HG03565 (cell line): Measurements from ENCODE around the gene UGT2B17.
A peak's percentile ranks its signal among the peaks of the same experiment; 100 is the strongest.
"Not testable (repeated sequence)": the region's sequence is repeated elsewhere in the genome, so short reads cannot be mapped to it uniquely, and the experiment has no call there.

Experiments used
- ATAC-seq: cut with Tn5 transposase; IDR thresholded peaks from one replicate; pipeline ENCODE4 v1.9.1; 2021; ENCODE audit warnings: mild to moderate bottlenecking, moderate library complexity; ENCODE audit not compliant: unreplicated experiment

Gene UGT2B17

DNA sequence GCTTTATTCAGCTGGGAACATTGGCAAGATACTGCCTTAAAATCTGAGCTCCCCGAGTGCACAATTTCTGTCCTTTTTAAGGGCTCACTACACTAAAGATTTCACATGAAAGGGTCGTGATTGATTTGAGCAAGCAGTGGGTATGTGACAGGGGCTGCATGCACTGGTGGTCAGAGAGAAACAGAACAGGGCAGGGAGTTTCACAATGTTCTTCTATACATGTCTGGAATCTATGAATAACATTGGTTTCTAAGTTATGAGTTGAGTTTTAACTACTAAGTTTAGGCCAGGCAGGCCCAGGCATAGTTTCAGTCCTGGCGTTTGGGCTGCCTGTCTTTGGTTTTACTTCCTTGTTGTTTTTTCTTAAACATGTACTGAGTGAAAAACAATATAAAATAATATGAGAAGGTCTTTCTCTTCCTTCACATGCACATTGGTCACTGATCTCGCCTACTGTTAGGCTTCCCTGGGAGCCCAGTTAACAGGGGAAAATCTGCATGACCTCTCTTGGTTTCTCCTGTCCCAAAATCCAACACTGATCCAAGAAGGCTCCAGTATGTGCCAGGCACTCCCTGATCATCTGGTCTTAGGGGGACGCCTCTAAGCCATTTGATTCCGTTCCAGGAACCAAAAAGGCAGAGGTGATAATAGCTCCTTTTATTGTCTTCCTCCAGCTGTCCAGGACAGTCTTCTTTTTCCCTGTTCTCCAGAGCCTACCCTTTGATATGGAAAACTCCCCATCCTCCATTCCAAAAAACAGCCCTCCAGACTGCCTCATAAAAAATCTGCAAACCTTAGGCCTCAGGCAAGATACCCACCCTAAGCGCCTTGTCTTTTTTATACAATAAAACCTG lies at the start of gene UGT2B17:
UGT2B17 (minus strand) TSS at position 51 of the 854 bp plus-strand sequence. CDS start 7,838 bp downstream, outside the sequence.
- ATAC-seq: peak; percentile 90

DNA sequence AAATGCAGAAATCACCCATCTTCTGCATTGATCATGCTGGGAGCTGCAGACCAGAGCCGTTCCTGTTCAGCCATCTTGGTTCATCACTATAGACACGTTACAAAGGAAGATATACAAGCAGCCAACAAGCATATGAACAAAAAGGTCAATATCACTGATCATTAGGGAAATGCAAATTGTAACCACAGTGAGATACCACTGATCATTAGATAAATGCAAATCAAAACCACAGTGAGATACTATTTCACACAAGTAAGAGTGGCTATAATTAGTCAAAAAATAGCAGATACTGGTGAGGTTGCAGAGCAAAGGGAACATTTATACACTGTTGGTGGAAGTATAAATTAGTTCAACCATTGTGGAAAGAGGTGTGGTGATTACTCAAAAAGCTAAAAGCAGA lies 46.6 kb upstream of the UGT2B17 start:
- peak; percentile 80 for ATAC-seq

- peak; percentile 57 for ATAC-seq
Observed at GRCh38 chr4:68617003-68617698, 41.0 kb upstream of the UGT2B17 start.

DNA sequence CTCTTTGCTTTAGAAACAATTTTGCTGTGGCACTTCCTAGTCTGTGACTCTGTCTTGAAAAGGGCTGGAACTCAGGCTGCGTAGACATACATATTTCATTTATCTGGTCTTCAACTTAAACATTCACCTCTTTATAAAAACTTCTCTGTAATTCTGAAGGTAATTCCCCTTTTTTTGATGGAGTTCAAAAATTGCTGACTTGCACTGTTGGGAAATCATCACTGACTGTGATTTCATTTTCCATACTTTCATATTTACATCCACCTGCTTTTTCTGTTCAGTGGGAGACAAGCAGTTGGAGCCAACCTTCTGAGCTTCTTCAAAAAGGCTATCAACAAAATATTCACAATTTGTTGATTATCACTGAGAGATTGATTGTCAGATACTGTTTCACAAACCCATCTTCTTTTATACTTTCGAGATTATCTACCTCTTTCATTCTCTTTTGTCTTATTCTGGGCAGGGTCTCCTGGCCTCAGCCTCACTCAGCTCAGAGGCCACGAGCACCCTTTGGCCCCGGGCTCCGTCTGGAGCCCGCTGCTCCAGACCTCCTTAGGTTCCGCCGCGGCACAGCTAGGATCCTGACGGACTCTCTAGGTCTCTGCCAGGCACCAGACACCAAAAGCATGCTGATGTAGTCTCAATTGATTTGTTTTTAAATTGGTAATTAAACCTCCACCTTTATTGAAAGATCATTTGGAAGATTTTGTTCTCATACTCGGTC lies 39.7 kb upstream of the UGT2B17 start:
- no peak for ATAC-seq

- no peak for ATAC-seq
Observed at GRCh38 chr4:68613752-68614151, 37.6 kb upstream of the UGT2B17 start.

DNA sequence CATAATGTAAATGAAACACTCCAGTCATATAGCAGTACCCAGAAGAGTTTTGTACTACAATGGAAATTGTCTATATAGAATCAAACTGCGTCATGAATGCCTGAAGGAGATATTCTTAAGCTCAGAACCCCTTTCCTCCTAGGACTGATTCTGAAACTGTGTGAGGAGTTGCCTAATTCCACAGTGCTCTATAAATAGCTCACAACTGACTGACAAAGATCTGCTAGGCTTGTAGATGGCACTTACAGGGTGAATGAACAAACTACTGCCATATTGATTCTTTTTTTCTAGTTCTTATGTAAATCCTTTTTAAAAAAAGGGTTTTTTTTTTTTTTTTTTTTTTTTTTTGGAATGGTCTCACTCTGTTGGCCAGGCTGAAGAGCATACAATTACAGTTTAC lies 30.1 kb upstream of the UGT2B17 start:
- ATAC-seq: no peak

DNA sequence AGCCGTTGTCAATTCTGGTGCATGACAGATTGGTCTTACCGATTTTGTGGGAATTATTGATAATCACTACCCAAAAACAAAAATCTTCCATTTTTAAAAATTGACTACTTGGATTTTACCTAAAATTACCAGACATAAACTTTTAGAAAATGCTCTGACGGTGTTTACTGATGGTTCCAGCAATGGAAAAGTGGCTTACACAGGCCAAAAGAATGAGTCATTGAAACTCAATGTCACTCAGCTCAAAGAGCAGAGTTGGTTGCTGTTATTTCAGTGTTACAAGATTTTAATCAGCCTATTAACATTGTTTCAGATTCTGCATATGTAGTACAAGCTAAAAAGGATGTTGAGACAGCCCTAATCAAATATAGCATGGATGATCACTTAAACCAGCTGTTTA lies 23.0 kb upstream of the UGT2B17 start:
- ATAC-seq: no peak

DNA sequence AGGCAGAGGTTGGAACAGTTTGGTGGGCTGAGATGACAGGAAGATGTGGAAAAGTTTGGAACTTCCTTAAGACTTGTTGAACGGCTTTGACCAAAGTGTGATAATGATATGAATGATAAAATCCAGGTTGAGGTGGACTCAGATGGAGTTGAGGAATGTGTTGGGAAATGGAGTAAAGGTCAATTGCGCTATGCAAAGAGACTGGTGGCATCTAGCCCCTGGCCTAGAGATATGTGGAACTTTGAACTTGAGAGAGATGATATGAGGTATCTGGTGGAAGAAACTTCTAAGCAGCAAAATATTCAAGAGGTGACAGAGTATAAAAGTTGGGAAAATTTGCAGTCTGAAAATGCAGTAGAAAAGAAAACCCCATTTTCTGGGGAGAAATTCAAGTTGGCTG lies 21.4 kb upstream of the UGT2B17 start:
- no peak for ATAC-seq

- ATAC-seq: no peak
Observed at GRCh38 chr4:68594678-68595077, 18.6 kb upstream of the UGT2B17 start.

DNA sequence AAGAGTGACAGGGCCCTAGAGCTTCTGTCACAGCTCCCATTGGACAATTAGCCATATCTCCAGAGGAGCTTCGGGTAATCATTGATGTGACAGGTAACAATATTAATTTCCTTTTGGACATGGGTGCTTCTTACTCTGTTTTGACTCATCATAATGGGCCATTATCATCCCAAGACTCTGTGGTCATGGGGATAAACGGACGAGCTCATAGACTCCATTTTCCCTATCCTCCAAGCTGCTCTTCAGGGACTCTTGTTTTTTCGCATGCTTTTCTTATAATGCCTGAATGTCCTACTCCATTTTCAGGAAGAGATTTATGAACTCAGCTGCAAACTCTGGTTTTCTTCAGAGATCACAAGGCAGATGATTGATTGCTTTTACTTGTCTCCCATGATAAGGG lies 17.0 kb upstream of the UGT2B17 start:
- ATAC-seq: no peak

- ATAC-seq: peak; percentile 68
Observed at GRCh38 chr4:68592673-68593072, 16.6 kb upstream of the UGT2B17 start.

GRCh38 chr4:68591204-68591603 lies 15.1 kb upstream of the UGT2B17 start:
- ATAC-seq: no peak

DNA sequence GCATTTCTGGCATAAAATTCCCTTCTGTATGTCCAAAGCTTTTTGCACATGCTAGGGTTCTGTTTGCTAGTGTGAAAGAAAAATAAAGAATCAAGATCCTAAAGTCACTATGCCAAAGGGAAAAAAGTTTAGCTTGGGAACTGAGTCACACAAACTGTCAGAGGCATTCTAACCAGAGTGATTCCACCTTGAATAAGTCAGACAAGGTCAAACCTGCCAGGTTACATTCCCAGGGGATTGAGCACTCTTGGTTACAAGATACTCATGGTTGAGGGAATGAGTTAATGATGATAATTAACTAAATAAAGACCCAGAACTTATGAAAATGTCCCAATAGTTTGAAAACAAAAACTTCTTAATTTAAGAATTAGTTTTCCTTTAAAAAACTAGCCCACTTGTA lies 13.7 kb upstream of the UGT2B17 start:
- ATAC-seq: no peak

DNA sequence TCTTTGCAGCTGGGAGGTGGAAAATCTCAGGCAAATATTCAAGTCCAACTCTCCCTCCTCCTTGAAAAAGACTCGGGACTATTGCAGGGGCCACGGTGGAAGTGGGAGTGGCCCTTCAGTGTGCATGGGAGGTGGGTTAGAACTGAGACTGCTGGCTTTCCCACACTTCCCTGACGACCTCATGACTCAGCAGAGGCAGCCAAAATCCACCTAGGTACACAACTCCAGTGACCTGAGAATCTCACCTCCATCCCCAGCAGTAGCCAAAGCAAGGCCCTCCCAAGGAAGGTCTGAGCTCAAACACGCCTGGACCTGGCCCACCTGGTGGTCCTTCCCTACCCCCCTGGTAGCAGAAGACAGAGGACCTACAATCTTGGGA lies 6.2 kb upstream of the UGT2B17 start:
- no peak for ATAC-seq

DNA sequence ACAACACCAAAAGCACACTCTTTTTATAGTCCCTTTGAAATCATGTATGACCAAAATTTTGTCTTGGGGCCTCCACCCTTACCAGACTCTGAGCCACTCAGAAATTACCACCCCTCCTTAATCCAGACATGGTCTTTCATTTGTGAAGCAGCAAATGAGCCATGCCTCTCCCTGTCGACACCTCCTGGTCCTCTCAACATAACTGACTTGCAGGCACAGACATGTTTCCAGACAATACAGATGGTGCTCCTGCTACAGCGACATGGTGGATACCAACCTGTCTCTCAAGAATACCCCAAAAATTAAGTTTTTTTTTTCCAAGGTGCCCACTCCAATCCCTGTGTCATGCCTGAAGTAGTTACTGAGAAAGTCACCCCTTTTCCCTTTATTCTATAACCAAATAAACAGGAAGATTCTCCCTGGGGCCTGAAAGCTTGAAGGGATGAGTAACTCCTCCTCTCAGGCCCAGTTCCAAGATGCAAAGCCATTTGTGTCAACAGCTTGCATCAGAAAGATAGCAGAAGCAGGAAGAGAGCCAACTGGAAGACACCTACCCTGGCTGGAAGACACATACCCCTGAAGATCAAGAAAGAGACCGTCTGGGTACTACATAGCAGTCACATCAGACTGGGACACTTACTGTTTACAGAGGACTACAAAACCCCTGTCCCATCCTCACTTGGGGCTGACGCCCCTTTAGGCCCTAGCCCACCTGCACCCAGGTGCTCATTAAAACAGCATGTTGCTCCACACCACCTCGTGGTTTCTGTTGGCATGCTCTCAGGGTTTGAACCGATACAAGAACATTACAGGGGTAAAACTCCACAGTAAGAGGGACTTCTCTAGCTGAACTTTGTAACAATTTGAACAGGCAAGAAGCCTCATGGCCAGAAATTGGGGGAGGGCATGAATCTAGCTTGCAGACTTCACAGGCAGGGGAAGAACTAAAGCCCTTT lies 5.5 kb upstream of the UGT2B17 start:
- ATAC-seq: no peak

DNA sequence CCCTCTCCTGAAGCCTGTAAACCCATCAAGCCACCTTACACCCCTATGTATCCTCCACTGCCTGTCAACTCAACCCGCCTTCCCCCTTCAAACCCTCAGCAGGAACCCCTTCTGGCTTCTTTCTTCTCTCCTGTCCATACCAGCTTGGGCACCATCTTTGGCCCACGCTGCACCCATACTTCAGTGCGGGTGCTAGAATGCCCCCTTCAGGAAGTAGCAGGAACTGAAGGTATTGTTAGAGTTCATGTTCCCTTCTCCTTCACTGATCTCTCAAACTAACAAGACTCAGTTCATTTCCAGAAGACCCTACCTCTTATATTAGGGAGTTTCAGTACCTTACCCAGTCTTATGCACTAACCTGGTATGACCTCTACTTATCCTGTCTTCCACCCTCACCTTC lies 1.5 kb upstream of the UGT2B17 start:
- no peak for ATAC-seq

DNA sequence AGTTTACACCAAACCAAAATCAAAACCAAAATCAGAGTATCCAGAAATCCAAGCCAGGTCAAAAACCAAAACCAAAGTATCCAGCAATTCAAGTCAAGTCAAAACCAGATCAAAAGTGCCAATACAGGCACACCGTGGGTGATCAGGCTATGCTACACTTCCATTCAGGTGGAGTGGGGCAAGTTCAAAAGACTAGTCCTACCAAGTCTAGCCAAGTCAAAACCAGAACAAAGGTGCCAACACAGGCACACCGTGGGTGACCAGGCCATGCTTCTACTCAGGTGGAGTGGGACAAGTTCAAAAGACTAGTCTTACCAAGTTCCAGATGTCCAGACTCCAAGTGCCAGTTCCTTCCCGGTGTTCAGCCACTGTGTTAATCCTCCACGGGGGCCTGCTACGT lies 486 bp downstream of the UGT2B17 start:
- not testable (repeated sequence) for ATAC-seq

GRCh38 chr4:68575081-68575480 lies 1.0 kb downstream of the UGT2B17 start:
- no peak for ATAC-seq

DNA sequence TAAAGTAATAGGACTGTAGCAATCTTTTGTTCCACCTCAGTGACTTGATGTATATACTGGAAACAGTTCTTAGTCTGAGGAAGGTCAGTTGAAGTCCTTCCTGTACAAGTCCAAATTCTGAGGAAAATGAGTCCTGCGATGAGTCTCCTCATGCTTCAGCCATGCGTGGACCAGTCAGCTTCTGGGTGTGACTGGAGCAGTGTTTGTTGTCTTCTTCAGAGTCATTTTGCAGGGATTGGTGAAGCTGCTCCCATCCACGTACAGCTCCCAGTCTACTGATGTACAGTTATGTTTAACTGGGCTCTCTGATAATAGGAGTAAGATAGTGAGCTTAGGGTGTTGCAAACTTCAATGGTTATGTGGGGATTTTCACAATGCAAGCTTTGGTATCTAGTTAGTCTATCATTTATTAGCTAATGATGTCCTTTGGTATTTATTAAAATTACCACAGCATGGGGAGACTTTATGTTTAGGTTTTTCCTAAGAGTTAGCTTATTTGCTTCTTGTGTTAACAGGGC lies 3.4 kb downstream of the UGT2B17 start:
- no peak for ATAC-seq

DNA sequence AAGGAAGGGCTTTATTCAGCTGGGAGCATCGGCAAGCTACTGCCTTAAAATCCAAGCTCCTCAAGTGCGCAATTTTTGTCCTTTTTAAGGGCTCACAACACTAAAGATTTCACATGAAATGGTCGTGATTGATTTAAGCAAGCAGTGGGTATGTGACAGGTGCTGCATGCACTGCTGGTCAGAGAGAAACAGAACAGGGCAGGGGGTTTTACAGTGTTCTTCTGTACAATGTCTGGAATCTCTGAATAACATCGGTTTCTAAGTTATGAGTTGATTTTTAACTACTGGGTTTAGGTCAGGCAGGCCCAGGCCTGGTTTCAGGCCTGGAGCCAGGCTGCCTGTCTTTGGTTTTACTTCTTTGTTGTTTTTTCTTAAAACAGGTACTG lies 6.0 kb downstream of the UGT2B17 start:
- ATAC-seq: peak; percentile 27
